Measurements from ENCODE around the gene STAG1. TPM values are rescaled to one million over a fixed set of nuclear protein-coding genes. Genes with fewer than 3 reads are reported as not detected.
A peak's percentile ranks its signal among the peaks of the same experiment; 100 is the strongest.

Gene STAG1
- total RNA-seq, 1 experiment from 2014 or later = 12.3 TPM

GRCh38 chr3:136334209-136334608 lies 418.0 kb downstream of the STAG1 start:
- DNase-seq (ENCODE audit: low spot score) = no peak

- no peak for DNase-seq (ENCODE audit: low spot score)
Observed at GRCh38 chr3:136332776-136333175, 419.4 kb downstream of the STAG1 start.

DNA sequence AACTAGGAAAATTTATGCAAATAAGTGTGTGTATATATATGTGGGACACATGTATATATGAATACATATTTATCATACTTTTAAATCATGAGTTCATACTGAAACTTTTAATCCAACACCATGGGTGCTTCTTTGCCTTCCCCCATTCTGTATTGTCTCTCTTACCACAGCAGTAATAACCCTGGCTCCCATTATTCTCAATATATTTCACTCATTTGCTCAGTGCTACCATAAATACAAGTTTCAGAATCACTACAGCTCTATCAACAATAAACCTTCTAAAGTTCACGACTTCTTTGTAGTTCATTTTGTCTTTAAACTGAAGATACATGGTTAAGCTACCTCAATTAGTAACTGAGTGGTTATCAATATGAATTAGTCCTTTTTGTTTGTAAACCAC lies 419.9 kb downstream of the STAG1 start:
- DNase-seq (ENCODE audit: low spot score) = no peak

- DNase-seq (ENCODE audit: low spot score) = no peak
Observed at GRCh38 chr3:136330900-136331299, 421.3 kb downstream of the STAG1 start.

DNA sequence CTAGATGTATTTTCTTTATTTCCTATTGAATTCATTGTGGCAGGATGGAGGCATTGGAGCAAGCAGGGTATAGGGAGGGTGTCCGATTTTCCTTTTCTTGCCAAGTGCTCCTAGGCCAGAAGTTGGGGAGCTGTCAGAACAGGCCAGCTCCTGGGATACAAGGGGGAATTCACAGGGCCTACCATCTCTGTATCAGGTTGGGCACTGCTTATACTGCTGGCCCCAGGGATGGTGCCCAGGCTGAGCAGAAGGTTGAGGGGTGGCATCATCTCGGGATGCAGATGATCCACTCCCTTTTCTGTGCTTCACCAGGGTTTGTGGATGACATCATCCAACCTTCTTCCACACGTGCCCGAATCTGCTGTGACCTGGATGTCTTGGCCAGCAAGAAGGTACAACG lies 422.6 kb downstream of the STAG1 start:
- no peak for DNase-seq (ENCODE audit: low spot score)

DNA sequence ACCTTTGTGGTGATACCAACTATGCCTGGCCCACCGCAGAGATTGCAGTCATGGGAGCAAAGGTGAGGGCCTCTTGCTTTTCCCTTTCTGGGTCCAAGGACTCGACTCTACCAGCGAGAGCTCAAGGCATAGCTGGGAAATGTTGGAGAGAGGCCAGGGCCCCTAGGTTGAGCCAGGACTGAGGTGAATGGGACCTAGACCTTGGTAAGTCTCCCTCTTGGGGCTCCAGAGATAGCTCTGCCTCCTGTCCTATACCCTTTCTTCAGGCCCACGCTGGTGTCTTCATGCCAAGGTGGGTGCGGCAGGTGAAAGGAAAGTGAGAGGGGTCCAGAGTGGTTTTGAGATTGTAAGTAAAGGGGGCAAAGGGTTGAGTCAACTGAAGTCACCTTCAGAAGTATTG lies 424.5 kb downstream of the STAG1 start:
- no peak for DNase-seq (ENCODE audit: low spot score)

DNA sequence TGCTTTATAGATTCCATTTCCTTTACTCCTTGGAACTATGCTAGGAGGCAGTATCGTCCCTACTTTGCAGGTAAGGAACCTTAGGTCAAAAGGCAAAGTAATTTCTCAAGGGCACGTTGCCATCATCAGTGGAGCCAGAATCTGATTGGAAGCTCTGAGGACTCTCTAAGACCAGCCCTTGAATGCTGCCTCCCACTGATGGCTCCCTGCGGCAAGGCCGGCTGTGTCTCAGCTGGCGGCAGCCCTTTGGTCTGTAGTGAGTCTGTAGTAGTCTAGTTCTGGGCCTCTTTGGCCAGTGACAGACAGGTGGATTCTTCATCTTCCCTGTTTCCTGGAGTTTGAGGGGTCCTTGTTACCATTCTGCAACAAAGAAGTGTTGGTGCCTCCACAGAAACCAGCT lies 425.9 kb downstream of the STAG1 start:
- no peak for DNase-seq (ENCODE audit: low spot score)

GRCh38 chr3:136311968-136312367 lies 440.2 kb downstream of the STAG1 start:
- DNase-seq (ENCODE audit: low spot score) = no peak

DNA sequence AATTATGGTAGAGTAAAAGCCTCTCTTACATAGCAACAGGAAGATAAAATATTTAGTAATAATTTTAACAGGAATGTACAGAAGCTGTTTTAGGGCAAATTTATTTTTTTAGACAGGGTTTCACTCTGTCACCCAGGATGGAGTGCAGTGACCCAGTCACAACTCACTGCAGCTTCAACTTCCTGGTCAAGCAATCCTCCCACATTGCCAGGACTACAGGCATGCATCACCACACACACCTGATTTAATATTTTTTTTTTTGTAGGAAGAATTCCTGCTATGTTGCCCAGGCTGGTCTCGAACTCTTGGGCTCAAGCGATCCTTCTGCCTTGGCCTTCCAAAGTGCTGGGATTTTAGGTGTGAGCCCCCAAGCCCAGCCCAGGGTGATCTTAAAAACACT lies 440.9 kb downstream of the STAG1 start:
- no peak for DNase-seq (ENCODE audit: low spot score)

DNA sequence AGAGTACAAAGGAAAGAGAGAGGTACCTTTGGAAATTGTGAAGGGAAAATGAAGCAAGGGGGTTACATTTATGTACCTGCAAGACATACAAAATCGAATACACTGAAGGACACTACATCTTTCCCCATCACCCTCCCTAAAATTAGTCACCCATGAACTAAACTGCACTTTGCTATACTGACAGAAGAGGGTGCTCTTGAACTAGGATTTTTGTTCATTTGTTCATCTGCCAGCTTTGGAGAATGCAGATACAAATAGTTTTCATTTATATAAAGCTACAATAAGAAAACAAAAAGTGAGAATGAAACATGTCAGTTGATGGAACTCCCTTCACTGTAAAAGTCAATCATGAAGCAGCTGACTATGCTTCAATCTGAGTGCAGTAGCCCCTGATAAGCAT lies 446.3 kb downstream of the STAG1 start:
- DNase-seq (ENCODE audit: low spot score) = peak; percentile 71

GRCh38 chr3:136300444-136300843 lies 451.7 kb downstream of the STAG1 start:
- DNase-seq (ENCODE audit: low spot score) = no peak

DNA sequence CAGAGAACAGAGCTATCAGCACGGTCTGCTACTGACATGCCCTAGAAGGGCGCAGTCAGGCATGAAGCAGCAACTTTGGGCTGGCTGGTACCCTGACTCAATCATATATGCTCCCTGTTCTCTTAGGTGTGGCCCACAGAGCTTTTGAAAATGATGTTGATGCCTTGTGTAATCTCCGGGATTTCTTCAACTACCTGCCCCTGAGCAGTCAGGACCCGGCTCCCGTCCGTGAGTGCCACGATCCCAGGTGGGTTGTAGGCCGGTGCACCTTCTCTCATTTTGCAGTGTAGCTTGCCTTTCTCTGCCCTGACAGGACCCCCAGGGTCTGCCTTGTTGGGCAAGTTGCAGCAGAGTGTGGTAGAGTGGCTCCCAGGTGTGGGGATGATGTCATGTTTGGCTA lies 454.4 kb downstream of the STAG1 start:
- no peak for DNase-seq (ENCODE audit: low spot score)

DNA sequence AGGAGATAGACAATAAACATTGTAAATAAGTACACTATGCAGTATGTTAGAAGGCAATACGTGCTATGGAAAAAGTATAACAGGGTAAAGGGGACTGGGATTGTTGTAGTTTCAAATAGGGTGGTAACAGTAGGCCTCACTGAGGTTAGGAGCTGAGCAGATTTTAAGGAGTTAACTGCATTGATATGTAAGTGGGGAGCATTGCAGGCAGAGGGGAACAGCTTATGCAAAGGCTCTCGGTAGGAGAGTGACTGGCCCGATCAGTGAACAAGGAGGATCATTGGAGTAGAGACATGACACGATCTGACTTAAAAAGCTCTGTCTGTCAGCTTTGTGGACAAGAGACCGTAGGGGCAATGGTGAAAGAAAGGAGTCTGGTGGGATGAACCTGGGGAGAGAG lies 455.2 kb downstream of the STAG1 start:
- no peak for DNase-seq (ENCODE audit: low spot score)

GRCh38 chr3:136294176-136294575 lies 458.0 kb downstream of the STAG1 start:
- DNase-seq (ENCODE audit: low spot score) = no peak

- no peak for DNase-seq (ENCODE audit: low spot score)
Observed at GRCh38 chr3:136293279-136293678, 458.9 kb downstream of the STAG1 start.

- DNase-seq (ENCODE audit: low spot score) = no peak
Observed at GRCh38 chr3:136292500-136292899, 459.7 kb downstream of the STAG1 start.

- DNase-seq (ENCODE audit: low spot score) = no peak
Observed at GRCh38 chr3:136291302-136291701, 460.9 kb downstream of the STAG1 start.

Small RNA genes lying within 50 kb of the gene (small RNA-seq; reads per million reads assigned to genes)
- gene RNU6-1284P = not detected
- gene RNU6-789P = not detected

Other genes with a start within 250 kb of the STAG1 start
- gene SLC35G2, start 66.7 kb upstream of the STAG1 start, total RNA-seq (2014; rRNA removed; shearing (Covaris generic)) = 1.1 and 1.3 TPM in 2 replicates
- 6.3 and 9.5 TPM in 2 replicates for gene NCK1, start 109.8 kb upstream of the STAG1 start, total RNA-seq (2014; rRNA removed; shearing (Covaris generic))
- 3.4 and 4.9 TPM in 2 replicates for gene IL20RB, start 205.6 kb upstream of the STAG1 start, total RNA-seq (2014; rRNA removed; shearing (Covaris generic))

Measured in HT-29 (cell line).